HEK293 (cell line): ENCODE measurements around the gene ARHGAP45.

ENCODE experiments used
- CTCF ChIA-PET: fragments of 350-600 bp; formaldehyde crosslinking; extraction: SDS; loops from one replicate; lab custom pipeline; 2021; ENCODE audit warnings: antibody characterized with exemption; lab: Yijun Ruan, JAX
- POLR2A ChIA-PET: fragments of 300-600 bp; formaldehyde crosslinking; extraction: SDS; loops from one replicate; lab custom pipeline; 2020; ENCODE audit warnings: antibody characterized with exemption, inconsistent platforms; lab: Yijun Ruan, JAX
- H3K27ac ChIP-seq: fragments of 200-500 bp; sonication (Bioruptor generic); 2 replicates; pipeline ENCODE4 v1.5.1; 2014; ENCODE audit warnings: low read depth, low read length, control low read depth, inconsistent platforms; ENCODE audit errors: extremely low read depth
- H3K36me3 ChIP-seq, 2 experiments: fragments of 200-500 bp in 1 of 2; sonication (Bioruptor generic) in 1 of 2; 1 replicate in 1 of 2; 2 replicates in 1 of 2; pipeline ENCODE4 v1.5.1; 2014 to 2017; ENCODE audit warnings: inconsistent platforms in 2 of 2, low read length in 2 of 2; ENCODE audit not compliant: control insufficient read depth in 2 of 2, insufficient read depth in 1 of 2
- H3K4me1 ChIP-seq: fragments of 200-500 bp; sonication (Bioruptor generic); 2 replicates; pipeline ENCODE4 v1.5.1; 2014; ENCODE audit warnings: mild to moderate bottlenecking, low read length, inconsistent platforms; ENCODE audit not compliant: control insufficient read depth, insufficient read depth
- H3K4me3 ChIP-seq: 2 replicates; pipeline ENCODE4 v1.5.1; 2011; ENCODE audit warnings: low read depth, mild to moderate bottlenecking, control low read depth, low read length, moderate library complexity
- H3K9me3 ChIP-seq: fragments of 200-500 bp; sonication (Bioruptor generic); 2 replicates; pipeline ENCODE4 v1.5.1; 2014; ENCODE audit warnings: low read depth, low read length, inconsistent platforms; ENCODE audit not compliant: control insufficient read depth, insufficient read depth
- GLI2 ChIP-seq: fragments of 450-650 bp; formaldehyde crosslinking; IDR thresholded peaks from 2 replicates; pipeline ENCODE4; 2017; ENCODE audit warnings: missing biosample characterization, missing genetic modification characterization, low read depth, borderline replicate concordance
- HOXA7 ChIP-seq: sonication (generic); formaldehyde crosslinking; IDR thresholded peaks from 2 replicates; pipeline ENCODE4 v1.8.1; 2022; ENCODE audit warnings: missing genetic modification reagents, borderline replicate concordance
- KLF17 ChIP-seq: fragments of 450-650 bp; formaldehyde crosslinking; IDR thresholded peaks from 2 replicates; pipeline ENCODE4 v1.5.1; 2016; ENCODE audit warnings: missing biosample characterization, missing genetic modification characterization
- KLF7 ChIP-seq: fragments of 450-650 bp; formaldehyde crosslinking; IDR thresholded peaks from 2 replicates; pipeline ENCODE4 v1.5.1; 2016; ENCODE audit warnings: missing biosample characterization, missing genetic modification characterization, borderline replicate concordance
- KLF8 ChIP-seq: fragments of 450-650 bp; formaldehyde crosslinking; IDR thresholded peaks from 2 replicates; pipeline ENCODE4 v1.5.1; 2016; ENCODE audit warnings: missing biosample characterization, missing genetic modification characterization
- MEIS1 ChIP-seq: sonication (generic); formaldehyde crosslinking; IDR thresholded peaks from 2 replicates; pipeline ENCODE4 v1.8.1; 2022; ENCODE audit warnings: missing genetic modification reagents, mild to moderate bottlenecking, borderline replicate concordance
- OVOL3 ChIP-seq: fragments of 450-650 bp; formaldehyde crosslinking; IDR thresholded peaks from 2 replicates; pipeline ENCODE4 v1.5.1; 2016; ENCODE audit warnings: missing biosample characterization, missing genetic modification characterization
- PRDM1 ChIP-seq: fragments of 450-650 bp; formaldehyde crosslinking; IDR thresholded peaks from 2 replicates; pipeline ENCODE4; 2016; ENCODE audit warnings: missing biosample characterization, missing genetic modification characterization
- RBAK ChIP-seq: fragments of 450-650 bp; formaldehyde crosslinking; IDR thresholded peaks from 2 replicates; pipeline ENCODE4 v1.5.1; 2016; ENCODE audit warnings: missing biosample characterization, missing genetic modification characterization
- REPIN1 ChIP-seq: fragments of 450-650 bp; formaldehyde crosslinking; IDR thresholded peaks from 2 replicates; pipeline ENCODE4 v1.5.1; 2017; ENCODE audit warnings: missing biosample characterization, missing genetic modification characterization, low read depth
- REST ChIP-seq: fragments of 450-650 bp; formaldehyde crosslinking; IDR thresholded peaks from 2 replicates; pipeline ENCODE4 v1.5.1; 2016; ENCODE audit warnings: missing biosample characterization, missing genetic modification characterization
- TRIM28 ChIP-seq: IDR thresholded peaks from 2 replicates; pipeline ENCODE4 v1.6.1; 2011; ENCODE audit warnings: low read length, control low read depth, borderline replicate concordance
- ZBTB7A ChIP-seq: fragments of 450-650 bp; formaldehyde crosslinking; IDR thresholded peaks from 2 replicates; pipeline ENCODE4 v1.5.1; 2016; ENCODE audit warnings: low read depth, missing biosample characterization, missing genetic modification characterization
- ZFP41 ChIP-seq: fragments of 450-650 bp; formaldehyde crosslinking; IDR thresholded peaks from 2 replicates; pipeline ENCODE4 v1.5.1; 2016; ENCODE audit warnings: missing biosample characterization, missing genetic modification characterization, borderline replicate concordance
- ZNF174 ChIP-seq: fragments of 450-650 bp; formaldehyde crosslinking; IDR thresholded peaks from 2 replicates; pipeline ENCODE4 v1.5.0; 2017; ENCODE audit warnings: missing biosample characterization, mild to moderate bottlenecking, missing genetic modification characterization
- ZNF19 ChIP-seq: fragments of 450-650 bp; formaldehyde crosslinking; IDR thresholded peaks from 2 replicates; pipeline ENCODE4; 2016; ENCODE audit warnings: missing biosample characterization, missing genetic modification characterization, low read depth
- ZNF24 ChIP-seq: fragments of 450-650 bp; formaldehyde crosslinking; IDR thresholded peaks from 2 replicates; pipeline ENCODE4 v1.5.1; 2016; ENCODE audit warnings: missing biosample characterization, missing genetic modification characterization
- ZNF266 ChIP-seq: fragments of 450-650 bp; formaldehyde crosslinking; IDR thresholded peaks from 2 replicates; pipeline ENCODE4 v1.5.1; 2016; ENCODE audit warnings: missing biosample characterization, missing genetic modification characterization, low read depth
- ZNF274 ChIP-seq, 2 experiments: fragments of 200-500 bp in 1 of 2; fragments of 450-650 bp in 1 of 2; sonication (Bioruptor generic) in 1 of 2; formaldehyde crosslinking in 1 of 2; IDR thresholded peaks; 2 replicates each; pipeline versions ENCODE4 v1.5.1 to v1.6.1; 2014 to 2016; ENCODE audit warnings: borderline replicate concordance in 1 of 2, inconsistent platforms in 1 of 2, low read length in 1 of 2, missing biosample characterization in 1 of 2, missing genetic modification characterization in 1 of 2
- ZNF302 ChIP-seq: fragments of 450-650 bp; formaldehyde crosslinking; IDR thresholded peaks from 2 replicates; pipeline ENCODE4 v1.5.1; 2016; ENCODE audit warnings: missing biosample characterization, missing genetic modification characterization, low read depth
- ZNF521 ChIP-seq: fragments of 450-650 bp; formaldehyde crosslinking; IDR thresholded peaks from 2 replicates; pipeline ENCODE4 v1.5.1; 2017; ENCODE audit warnings: missing biosample characterization, mild to moderate bottlenecking, missing genetic modification characterization
- ZNF529 ChIP-seq: fragments of 450-650 bp; formaldehyde crosslinking; IDR thresholded peaks from 2 replicates; pipeline ENCODE4 v1.5.1; 2017; ENCODE audit warnings: missing genetic modification characterization, missing biosample characterization; ENCODE audit not compliant: insufficient replicate concordance
- ZNF596 ChIP-seq: fragments of 450-650 bp; IDR thresholded peaks from 2 replicates; pipeline ENCODE4 v1.5.0; 2018; ENCODE audit warnings: missing biosample characterization, mild to moderate bottlenecking, missing genetic modification characterization, moderate library complexity
- ZNF654 ChIP-seq: fragments of 450-650 bp; formaldehyde crosslinking; IDR thresholded peaks from 2 replicates; pipeline ENCODE4 v1.5.1; 2016; ENCODE audit warnings: low read depth, missing biosample characterization, missing genetic modification characterization
- ZNF670 ChIP-seq: fragments of 450-650 bp; formaldehyde crosslinking; IDR thresholded peaks from 2 replicates; pipeline ENCODE4 v1.5.1; 2016; ENCODE audit warnings: missing biosample characterization, missing genetic modification characterization, low read depth
- ZNF707 ChIP-seq: fragments of 450-650 bp; formaldehyde crosslinking; IDR thresholded peaks from 2 replicates; pipeline ENCODE4 v1.5.1; 2016; ENCODE audit warnings: missing biosample characterization, missing genetic modification characterization
- ZNF747 ChIP-seq: fragments of 450-650 bp; formaldehyde crosslinking; IDR thresholded peaks from 2 replicates; pipeline ENCODE4 v1.5.1; 2016; ENCODE audit warnings: missing biosample characterization, missing genetic modification characterization
- ZNF777 ChIP-seq: fragments of 450-650 bp; formaldehyde crosslinking; IDR thresholded peaks from 2 replicates; pipeline ENCODE4 v1.5.1; 2017; ENCODE audit warnings: missing biosample characterization, missing genetic modification characterization, borderline replicate concordance
- ZNF792 ChIP-seq: fragments of 450-650 bp; formaldehyde crosslinking; IDR thresholded peaks from 2 replicates; pipeline ENCODE4 v1.5.1; 2016; ENCODE audit warnings: missing biosample characterization, missing genetic modification characterization
- ZNF830 ChIP-seq: fragments of 450-650 bp; IDR thresholded peaks from 2 replicates; pipeline ENCODE4 v1.5.0; 2018; ENCODE audit warnings: missing biosample characterization, missing genetic modification characterization, low read depth, mild to moderate bottlenecking, moderate library complexity
- ZSCAN30 ChIP-seq: fragments of 450-650 bp; IDR thresholded peaks from 2 replicates; pipeline ENCODE4 v1.5.1; 2018; ENCODE audit warnings: missing biosample characterization, mild to moderate bottlenecking, missing genetic modification characterization, moderate library complexity

Gene ARHGAP45

GRCh38 chr19:1040476-1041271 lies 26.3 kb upstream of the ARHGAP45 start:
- H3K9me3 ChIP-seq = no peaks in the 10 kb centered on the region
- ChIA-PET POLR2A (interaction anchor here (0.7 to 5.8 kb wide), 8 partner anchors 13 to 229 kb away, joined by 3 to 60 read pairs (median 4); partner anchors contain the start of genes CIRBP, CNN2 and GPX4), CTCF (interaction anchor here (0.6 to 1.4 kb wide), 3 partner anchors 13 to 25 kb away, joined by 3 to 6 read pairs (median 4); no protein-coding TSS in a partner anchor)
- peak overlapping the region; percentile 54 for H3K4me3 ChIP-seq
- H3K27ac ChIP-seq = peak overlapping the region; percentile 21; the same call in 1 of the 2 replicates
- H3K36me3 ChIP-seq = peaks cover 0 to 21% of the 10 kb centered on the region in 2 experiments; a peak in 2 of 3 replicates
- H3K4me1 ChIP-seq = no peaks in the 10 kb centered on the region; the same call in 1 of the 2 replicates
- TF ChIP-seq GLI2 (tag by site-specific recombination) = no peak
- TF ChIP-seq ZNF521 = no peak
- no peak for TF ChIP-seq ZNF266 (tag by site-specific recombination)
- TF ChIP-seq RBAK (tag by site-specific recombination) = no peak
- TF ChIP-seq REPIN1 (tag by site-specific recombination) = no peak
- no peak for TF ChIP-seq TRIM28
- no peak for TF ChIP-seq ZNF777 (tag by site-specific recombination)
- TF ChIP-seq ZNF747 (tag by site-specific recombination) = no peak
- TF ChIP-seq PRDM1 = no peak
- TF ChIP-seq KLF8 (tag by site-specific recombination) = peak; percentile 95
- TF ChIP-seq ZNF19 (tag by site-specific recombination) = no peak
- TF ChIP-seq MEIS1 (CRISPR knock-in tag) = no peak
- TF ChIP-seq ZSCAN30 = no peak; the same call in 1 of the 2 replicates
- TF ChIP-seq ZNF529 (tag by site-specific recombination) = no peak
- TF ChIP-seq KLF17 (tag by site-specific recombination) = peak; percentile 91
- peak; percentile 76; the same call in 1 of the 2 replicates for TF ChIP-seq ZBTB7A (tag by site-specific recombination)
- TF ChIP-seq ZNF792 (tag by site-specific recombination) = peak; percentile 99
- no peak for TF ChIP-seq ZNF654
- no peak for TF ChIP-seq ZNF274 (IDR thresholded peaks at IDR 0.05; ENCODE audit: low read length)
- no peak for TF ChIP-seq ZNF274 (tag by site-specific recombination; IDR thresholded peaks at IDR 0.05; ENCODE audit: borderline replicate concordance)
- no peak for TF ChIP-seq ZFP41
- no peak for TF ChIP-seq ZNF302 (tag by site-specific recombination)
- TF ChIP-seq KLF7 = peak; percentile 60; the same call in 1 of the 2 replicates
- no peak for TF ChIP-seq REST (tag by site-specific recombination)
- TF ChIP-seq ZNF670 = no peak
- TF ChIP-seq ZNF707 (tag by site-specific recombination) = no peak; the same call in 1 of the 2 replicates
- TF ChIP-seq ZNF174 = no peak
- TF ChIP-seq OVOL3 (tag by site-specific recombination) = no peak
- no peak for TF ChIP-seq HOXA7 (CRISPR knock-in tag)
- peak; percentile 66 for TF ChIP-seq ZNF24 (tag by site-specific recombination)
- TF ChIP-seq ZNF596 (tag by site-specific recombination) = peak; percentile 85
- no peak for TF ChIP-seq ZNF830
